ENCODE data around the gene PITPNB. TPM values are rescaled to one million over a fixed set of nuclear protein-coding genes. Genes with fewer than 3 reads are reported as not detected.
A peak's percentile ranks its signal among the peaks of the same experiment; 100 is the strongest.

PITPNB gene
- total and polyA plus RNA-seq, 2 experiments from 2014 or later = 50.9 to 56.0 TPM

DNA sequence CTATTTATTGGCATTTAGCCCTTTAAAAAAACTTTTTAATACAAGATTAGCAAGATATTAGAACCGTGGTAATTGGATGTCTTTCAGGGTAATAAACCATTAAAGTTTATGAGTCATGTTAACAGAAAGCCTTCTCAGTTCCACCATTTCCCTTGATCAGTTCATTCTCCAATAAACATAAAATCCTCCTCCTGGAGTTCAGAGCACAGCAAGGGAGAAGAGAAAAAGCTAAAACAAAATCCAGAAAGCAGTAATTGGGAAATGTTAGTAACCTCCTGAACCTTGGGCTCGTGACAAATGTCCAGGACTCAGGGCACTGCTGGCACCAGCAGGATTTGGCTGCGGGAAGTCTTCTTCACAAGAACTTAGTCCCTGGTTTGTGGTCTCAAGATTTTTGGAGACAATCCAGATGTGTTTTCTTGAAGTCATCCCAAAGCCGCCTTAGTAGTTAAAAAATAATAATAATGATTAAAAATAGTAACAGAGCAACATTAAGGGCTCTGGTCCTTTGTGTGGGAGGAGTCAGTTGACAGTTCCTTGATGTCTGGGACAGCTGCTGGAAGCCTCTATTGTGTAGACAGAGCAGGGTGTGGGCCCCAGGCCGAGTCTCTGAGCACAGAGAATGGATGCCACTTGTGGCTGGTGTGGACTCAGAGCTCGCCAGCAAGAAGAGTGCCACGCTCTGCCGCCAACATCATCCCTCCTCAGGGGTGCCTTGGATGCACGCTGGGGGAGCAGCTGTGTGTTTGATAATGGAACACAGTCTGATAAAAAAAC is 43.4 kb upstream of the PITPNB start:
- Histone ChIP-seq H3K4me3 (no peak overlapping the region), H3K27ac (ENCODE audit: low read depth) (no peak overlapping the region), H4K20me1 (replicated peaks; ENCODE audit: insufficient read depth) (no peaks in the 10 kb centered on the region), H3K36me3 (ENCODE audit: insufficient read depth) (no peaks in the 10 kb centered on the region), H3K79me2 (replicated peaks; ENCODE audit: insufficient read depth) (no peaks in the 10 kb centered on the region), H3K27me3 (ENCODE audit: insufficient read depth) (no peaks in the 10 kb centered on the region), H3K4me1 (ENCODE audit: insufficient read depth) (peaks cover 10% of the 10 kb centered on the region; the same call in 1 of the 2 replicates), H3K4me2 (no peak overlapping the region), H2AFZ (no peak overlapping the region), H3K9me2 (ENCODE audit: insufficient read depth) (no peaks in the 10 kb centered on the region), H3F3A (replicated peaks; ENCODE audit: low read depth) (no peaks in the 10 kb centered on the region)
- peaks cover 2% of the 10 kb centered on the region for H3K27me3 Mint-ChIP-seq (ENCODE audit: insufficient read depth, low read depth, poor library complexity)
- H3K27ac Mint-ChIP-seq = no peak overlapping the region
- ATAC-seq (peak; percentile 49), DNase-seq (ENCODE audit: low spot score) (no peak)
- peaks cover 29% of the 10 kb centered on the region for H3K4me1 Mint-ChIP-seq
- H3K36me3 Mint-ChIP-seq (ENCODE audit: low read depth) = peaks cover 2% of the 10 kb centered on the region; the same call in 1 of the 3 replicates
- no peak for TF ChIP-seq CREB1 (CRISPR knock-in tag; IDR thresholded peaks at IDR 0.05; ENCODE audit: low read depth)
- TF ChIP-seq JUNB (IDR thresholded peaks at IDR 0.05; ENCODE audit: unreplicated experiment) = no peak
- no peak for TF ChIP-seq EZH2phosphoT487 (IDR thresholded peaks at IDR 0.05; ENCODE audit: unreplicated experiment)
- TF ChIP-seq STAT1 (IDR thresholded peaks at IDR 0.05; ENCODE audit: unreplicated experiment) = no peak
- no peak for TF ChIP-seq EZH2 (IDR thresholded peaks at IDR 0.05; ENCODE audit: low read depth, unreplicated experiment)
- TF ChIP-seq ZNF114 (CRISPR knock-in tag; IDR thresholded peaks at IDR 0.05) = no peak
- no peak for TF ChIP-seq ZNF462 (CRISPR knock-in tag; IDR thresholded peaks at IDR 0.05)
- no peak for TF ChIP-seq POLR2AphosphoS5 (IDR thresholded peaks at IDR 0.05; ENCODE audit: low read depth)
- TF ChIP-seq NANOG (IDR thresholded peaks at IDR 0.05; ENCODE audit: borderline replicate concordance) = no peak
- TF ChIP-seq, protein P1, sequence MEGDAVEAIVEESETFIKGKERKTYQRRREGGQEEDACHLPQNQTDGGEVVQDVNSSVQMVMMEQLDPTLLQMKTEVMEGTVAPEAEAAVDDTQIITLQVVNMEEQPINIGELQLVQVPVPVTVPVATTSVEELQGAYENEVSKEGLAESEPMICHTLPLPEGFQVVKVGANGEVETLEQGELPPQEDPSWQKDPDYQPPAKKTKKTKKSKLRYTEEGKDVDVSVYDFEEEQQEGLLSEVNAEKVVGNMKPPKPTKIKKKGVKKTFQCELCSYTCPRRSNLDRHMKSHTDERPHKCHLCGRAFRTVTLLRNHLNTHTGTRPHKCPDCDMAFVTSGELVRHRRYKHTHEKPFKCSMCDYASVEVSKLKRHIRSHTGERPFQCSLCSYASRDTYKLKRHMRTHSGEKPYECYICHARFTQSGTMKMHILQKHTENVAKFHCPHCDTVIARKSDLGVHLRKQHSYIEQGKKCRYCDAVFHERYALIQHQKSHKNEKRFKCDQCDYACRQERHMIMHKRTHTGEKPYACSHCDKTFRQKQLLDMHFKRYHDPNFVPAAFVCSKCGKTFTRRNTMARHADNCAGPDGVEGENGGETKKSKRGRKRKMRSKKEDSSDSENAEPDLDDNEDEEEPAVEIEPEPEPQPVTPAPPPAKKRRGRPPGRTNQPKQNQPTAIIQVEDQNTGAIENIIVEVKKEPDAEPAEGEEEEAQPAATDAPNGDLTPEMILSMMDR (conservative IDR thresholded peaks at IDR 0.05; ENCODE audit: low read depth in 2 of 2) = no peak
- TF ChIP-seq, protein P2, sequence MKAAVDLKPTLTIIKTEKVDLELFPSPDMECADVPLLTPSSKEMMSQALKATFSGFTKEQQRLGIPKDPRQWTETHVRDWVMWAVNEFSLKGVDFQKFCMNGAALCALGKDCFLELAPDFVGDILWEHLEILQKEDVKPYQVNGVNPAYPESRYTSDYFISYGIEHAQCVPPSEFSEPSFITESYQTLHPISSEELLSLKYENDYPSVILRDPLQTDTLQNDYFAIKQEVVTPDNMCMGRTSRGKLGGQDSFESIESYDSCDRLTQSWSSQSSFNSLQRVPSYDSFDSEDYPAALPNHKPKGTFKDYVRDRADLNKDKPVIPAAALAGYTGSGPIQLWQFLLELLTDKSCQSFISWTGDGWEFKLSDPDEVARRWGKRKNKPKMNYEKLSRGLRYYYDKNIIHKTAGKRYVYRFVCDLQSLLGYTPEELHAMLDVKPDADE (IDR thresholded peaks at IDR 0.05) = no peak
- TF ChIP-seq ZNF331 (CRISPR knock-in tag; IDR thresholded peaks at IDR 0.05; ENCODE audit: low read depth) = no peak
- H3K9me3 Mint-ChIP-seq = 0 out of 3 replicates have a peak, but pooled peaks cover under 1% of the 10 kb centered on the region
- H3K4me3 Mint-ChIP-seq = no peak overlapping the region
